HepG2 (cell line): ENCODE data around the gene CD93.

Experiments used
- CEBPB ChIP-seq: IDR thresholded peaks from 2 replicates; pipeline ENCODE4 v1.6.1; 2011; ENCODE audit warnings: low read depth, low read length, improper control_type of control experiment, borderline replicate concordance
- DPF2 ChIP-seq: sonication (generic); formaldehyde crosslinking; IDR thresholded peaks from 2 replicates; pipeline ENCODE4 v1.4.0; 2020; ENCODE audit warnings: mild to moderate bottlenecking, low read depth, missing genetic modification reagents, borderline replicate concordance
- GABPA ChIP-seq, 2 experiments: IDR thresholded peaks; 2 replicates each; pipeline ENCODE4 v1.6.1; 2011 to 2016; ENCODE audit warnings: low read depth in 2 of 2, low read length in 1 of 2, missing biosample characterization in 1 of 2, missing genetic modification characterization in 1 of 2
- POLR2A ChIP-seq, 2 experiments: IDR thresholded peaks; 2 replicates each; pipeline ENCODE4 v1.6.1; 2011; ENCODE audit warnings: low read depth in 2 of 2, low read length in 2 of 2, mild to moderate bottlenecking in 1 of 2, moderate library complexity in 1 of 2; ENCODE audit not compliant: insufficient read depth in 1 of 2
- RBFOX2 ChIP-seq: fragments of 200-400 bp; formaldehyde crosslinking; IDR thresholded peaks from 2 replicates; pipeline ENCODE4 v1.6.1; 2017; ENCODE audit warnings: low read depth, mild to moderate bottlenecking, low read length
- SIN3A ChIP-seq: IDR thresholded peaks from 2 replicates; pipeline ENCODE4 v1.6.1; 2011; ENCODE audit warnings: low read depth, mild to moderate bottlenecking, control low read depth, low read length, borderline replicate concordance
- SSRP1 ChIP-seq: IDR thresholded peaks from 2 replicates; pipeline ENCODE4 v1.6.1; 2016; ENCODE audit warnings: control low read depth
- ZKSCAN5 ChIP-seq: sonication (generic); formaldehyde crosslinking; IDR thresholded peaks from 2 replicates; pipeline ENCODE4 v1.5.1; 2020; ENCODE audit warnings: mild to moderate bottlenecking, missing genetic modification reagents
- ZNF747 ChIP-seq: sonication (generic); formaldehyde crosslinking; IDR thresholded peaks from 2 replicates; pipeline ENCODE4 v1.8.1; 2023; ENCODE audit warnings: missing genetic modification reagents, mild to moderate bottlenecking, borderline replicate concordance
- TF ChIP-seq, protein P1 (sequence below): sonication (generic); formaldehyde crosslinking; IDR thresholded peaks from 2 replicates; pipeline ENCODE4 v1.5.0; 2020; ENCODE audit warnings: mild to moderate bottlenecking, missing genetic modification reagents, moderate library complexity
- TF ChIP-seq, protein P2 (sequence below): sonication (generic); formaldehyde crosslinking; IDR thresholded peaks from 2 replicates; pipeline ENCODE4 v1.4.0; 2020; ENCODE audit warnings: missing genetic modification reagents
- TF ChIP-seq, protein P3 (sequence below): sonication (generic); formaldehyde crosslinking; IDR thresholded peaks from 2 replicates; pipeline ENCODE4 v1.9.0; 2021; ENCODE audit warnings: missing genetic modification reagents, borderline replicate concordance
- TF ChIP-seq, protein P4 (sequence below): IDR thresholded peaks from 2 replicates; pipeline ENCODE4 v1.6.1; 2016; ENCODE audit warnings: missing compliant biosample characterization, missing genetic modification reagents, borderline replicate concordance
- TF ChIP-seq, protein P5 (sequence below): sonication (generic); formaldehyde crosslinking; IDR thresholded peaks from 2 replicates; pipeline ENCODE4 v1.4.0; 2020; ENCODE audit warnings: mild to moderate bottlenecking, missing genetic modification reagents

DNA sequence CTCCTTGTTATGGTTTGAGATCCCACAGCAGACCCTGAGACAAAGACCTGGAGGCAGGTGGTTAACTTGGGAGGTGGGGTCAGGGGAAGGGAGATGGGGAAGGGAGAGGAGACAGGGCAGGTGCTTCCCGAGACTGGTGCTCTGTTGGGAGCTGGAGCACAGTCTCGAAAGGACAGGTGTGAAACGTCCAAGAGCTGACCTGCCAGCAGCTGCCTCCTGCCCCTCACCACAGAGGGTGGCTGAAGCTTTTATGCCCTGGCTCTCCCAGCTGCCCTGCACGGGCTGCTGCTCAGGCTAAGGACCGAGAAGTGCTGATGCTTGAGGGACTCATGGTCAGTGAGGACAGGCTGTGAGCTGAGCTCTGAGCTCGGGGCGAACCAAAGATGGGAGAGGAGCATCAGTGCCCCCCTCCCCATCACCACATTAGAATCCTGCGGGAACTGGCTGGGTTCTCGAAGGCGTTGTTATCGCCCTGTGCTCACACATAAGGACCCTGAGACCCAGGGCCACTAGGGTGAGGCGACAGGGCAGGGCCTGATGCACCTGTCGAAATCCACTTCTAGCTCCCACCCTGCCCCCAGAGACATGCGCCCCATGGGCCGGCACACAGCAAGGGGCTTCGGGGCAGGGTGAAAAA is 25.3 kb upstream of the CD93 start:
- TF ChIP-seq, protein P1, sequence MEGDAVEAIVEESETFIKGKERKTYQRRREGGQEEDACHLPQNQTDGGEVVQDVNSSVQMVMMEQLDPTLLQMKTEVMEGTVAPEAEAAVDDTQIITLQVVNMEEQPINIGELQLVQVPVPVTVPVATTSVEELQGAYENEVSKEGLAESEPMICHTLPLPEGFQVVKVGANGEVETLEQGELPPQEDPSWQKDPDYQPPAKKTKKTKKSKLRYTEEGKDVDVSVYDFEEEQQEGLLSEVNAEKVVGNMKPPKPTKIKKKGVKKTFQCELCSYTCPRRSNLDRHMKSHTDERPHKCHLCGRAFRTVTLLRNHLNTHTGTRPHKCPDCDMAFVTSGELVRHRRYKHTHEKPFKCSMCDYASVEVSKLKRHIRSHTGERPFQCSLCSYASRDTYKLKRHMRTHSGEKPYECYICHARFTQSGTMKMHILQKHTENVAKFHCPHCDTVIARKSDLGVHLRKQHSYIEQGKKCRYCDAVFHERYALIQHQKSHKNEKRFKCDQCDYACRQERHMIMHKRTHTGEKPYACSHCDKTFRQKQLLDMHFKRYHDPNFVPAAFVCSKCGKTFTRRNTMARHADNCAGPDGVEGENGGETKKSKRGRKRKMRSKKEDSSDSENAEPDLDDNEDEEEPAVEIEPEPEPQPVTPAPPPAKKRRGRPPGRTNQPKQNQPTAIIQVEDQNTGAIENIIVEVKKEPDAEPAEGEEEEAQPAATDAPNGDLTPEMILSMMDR = no peak
- no peak for TF ChIP-seq ZNF747
- TF ChIP-seq, protein P2, sequence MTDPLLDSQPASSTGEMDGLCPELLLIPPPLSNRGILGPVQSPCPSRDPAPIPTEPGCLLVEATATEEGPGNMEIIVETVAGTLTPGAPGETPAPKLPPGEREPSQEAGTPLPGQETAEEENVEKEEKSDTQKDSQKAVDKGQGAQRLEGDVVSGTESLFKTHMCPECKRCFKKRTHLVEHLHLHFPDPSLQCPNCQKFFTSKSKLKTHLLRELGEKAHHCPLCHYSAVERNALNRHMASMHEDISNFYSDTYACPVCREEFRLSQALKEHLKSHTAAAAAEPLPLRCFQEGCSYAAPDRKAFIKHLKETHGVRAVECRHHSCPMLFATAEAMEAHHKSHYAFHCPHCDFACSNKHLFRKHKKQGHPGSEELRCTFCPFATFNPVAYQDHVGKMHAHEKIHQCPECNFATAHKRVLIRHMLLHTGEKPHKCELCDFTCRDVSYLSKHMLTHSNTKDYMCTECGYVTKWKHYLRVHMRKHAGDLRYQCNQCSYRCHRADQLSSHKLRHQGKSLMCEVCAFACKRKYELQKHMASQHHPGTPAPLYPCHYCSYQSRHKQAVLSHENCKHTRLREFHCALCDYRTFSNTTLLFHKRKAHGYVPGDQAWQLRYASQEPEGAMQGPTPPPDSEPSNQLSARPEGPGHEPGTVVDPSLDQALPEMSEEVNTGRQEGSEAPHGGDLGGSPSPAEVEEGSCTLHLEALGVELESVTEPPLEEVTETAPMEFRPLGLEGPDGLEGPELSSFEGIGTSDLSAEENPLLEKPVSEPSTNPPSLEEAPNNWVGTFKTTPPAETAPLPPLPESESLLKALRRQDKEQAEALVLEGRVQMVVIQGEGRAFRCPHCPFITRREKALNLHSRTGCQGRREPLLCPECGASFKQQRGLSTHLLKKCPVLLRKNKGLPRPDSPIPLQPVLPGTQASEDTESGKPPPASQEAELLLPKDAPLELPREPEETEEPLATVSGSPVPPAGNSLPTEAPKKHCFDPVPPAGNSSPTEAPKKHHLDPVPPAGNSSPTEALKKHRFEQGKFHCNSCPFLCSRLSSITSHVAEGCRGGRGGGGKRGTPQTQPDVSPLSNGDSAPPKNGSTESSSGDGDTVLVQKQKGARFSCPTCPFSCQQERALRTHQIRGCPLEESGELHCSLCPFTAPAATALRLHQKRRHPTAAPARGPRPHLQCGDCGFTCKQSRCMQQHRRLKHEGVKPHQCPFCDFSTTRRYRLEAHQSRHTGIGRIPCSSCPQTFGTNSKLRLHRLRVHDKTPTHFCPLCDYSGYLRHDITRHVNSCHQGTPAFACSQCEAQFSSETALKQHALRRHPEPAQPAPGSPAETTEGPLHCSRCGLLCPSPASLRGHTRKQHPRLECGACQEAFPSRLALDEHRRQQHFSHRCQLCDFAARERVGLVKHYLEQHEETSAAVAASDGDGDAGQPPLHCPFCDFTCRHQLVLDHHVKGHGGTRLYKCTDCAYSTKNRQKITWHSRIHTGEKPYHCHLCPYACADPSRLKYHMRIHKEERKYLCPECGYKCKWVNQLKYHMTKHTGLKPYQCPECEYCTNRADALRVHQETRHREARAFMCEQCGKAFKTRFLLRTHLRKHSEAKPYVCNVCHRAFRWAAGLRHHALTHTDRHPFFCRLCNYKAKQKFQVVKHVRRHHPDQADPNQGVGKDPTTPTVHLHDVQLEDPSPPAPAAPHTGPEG = no peak
- TF ChIP-seq, protein P3, sequence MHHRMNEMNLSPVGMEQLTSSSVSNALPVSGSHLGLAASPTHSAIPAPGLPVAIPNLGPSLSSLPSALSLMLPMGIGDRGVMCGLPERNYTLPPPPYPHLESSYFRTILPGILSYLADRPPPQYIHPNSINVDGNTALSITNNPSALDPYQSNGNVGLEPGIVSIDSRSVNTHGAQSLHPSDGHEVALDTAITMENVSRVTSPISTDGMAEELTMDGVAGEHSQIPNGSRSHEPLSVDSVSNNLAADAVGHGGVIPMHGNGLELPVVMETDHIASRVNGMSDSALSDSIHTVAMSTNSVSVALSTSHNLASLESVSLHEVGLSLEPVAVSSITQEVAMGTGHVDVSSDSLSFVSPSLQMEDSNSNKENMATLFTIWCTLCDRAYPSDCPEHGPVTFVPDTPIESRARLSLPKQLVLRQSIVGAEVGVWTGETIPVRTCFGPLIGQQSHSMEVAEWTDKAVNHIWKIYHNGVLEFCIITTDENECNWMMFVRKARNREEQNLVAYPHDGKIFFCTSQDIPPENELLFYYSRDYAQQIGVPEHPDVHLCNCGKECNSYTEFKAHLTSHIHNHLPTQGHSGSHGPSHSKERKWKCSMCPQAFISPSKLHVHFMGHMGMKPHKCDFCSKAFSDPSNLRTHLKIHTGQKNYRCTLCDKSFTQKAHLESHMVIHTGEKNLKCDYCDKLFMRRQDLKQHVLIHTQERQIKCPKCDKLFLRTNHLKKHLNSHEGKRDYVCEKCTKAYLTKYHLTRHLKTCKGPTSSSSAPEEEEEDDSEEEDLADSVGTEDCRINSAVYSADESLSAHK (CRISPR knock-in tag) = no peak
- no peak for TF ChIP-seq CEBPB
- TF ChIP-seq, protein P4, sequence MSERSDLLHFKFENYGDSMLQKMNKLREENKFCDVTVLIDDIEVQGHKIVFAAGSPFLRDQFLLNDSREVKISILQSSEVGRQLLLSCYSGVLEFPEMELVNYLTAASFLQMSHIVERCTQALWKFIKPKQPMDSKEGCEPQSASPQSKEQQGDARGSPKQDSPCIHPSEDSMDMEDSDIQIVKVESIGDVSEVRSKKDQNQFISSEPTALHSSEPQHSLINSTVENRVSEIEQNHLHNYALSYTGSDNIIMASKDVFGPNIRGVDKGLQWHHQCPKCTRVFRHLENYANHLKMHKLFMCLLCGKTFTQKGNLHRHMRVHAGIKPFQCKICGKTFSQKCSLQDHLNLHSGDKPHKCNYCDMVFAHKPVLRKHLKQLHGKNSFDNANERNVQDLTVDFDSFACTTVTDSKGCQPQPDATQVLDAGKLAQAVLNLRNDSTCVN (CRISPR knock-in tag) = no peak
- TF ChIP-seq, protein P5, sequence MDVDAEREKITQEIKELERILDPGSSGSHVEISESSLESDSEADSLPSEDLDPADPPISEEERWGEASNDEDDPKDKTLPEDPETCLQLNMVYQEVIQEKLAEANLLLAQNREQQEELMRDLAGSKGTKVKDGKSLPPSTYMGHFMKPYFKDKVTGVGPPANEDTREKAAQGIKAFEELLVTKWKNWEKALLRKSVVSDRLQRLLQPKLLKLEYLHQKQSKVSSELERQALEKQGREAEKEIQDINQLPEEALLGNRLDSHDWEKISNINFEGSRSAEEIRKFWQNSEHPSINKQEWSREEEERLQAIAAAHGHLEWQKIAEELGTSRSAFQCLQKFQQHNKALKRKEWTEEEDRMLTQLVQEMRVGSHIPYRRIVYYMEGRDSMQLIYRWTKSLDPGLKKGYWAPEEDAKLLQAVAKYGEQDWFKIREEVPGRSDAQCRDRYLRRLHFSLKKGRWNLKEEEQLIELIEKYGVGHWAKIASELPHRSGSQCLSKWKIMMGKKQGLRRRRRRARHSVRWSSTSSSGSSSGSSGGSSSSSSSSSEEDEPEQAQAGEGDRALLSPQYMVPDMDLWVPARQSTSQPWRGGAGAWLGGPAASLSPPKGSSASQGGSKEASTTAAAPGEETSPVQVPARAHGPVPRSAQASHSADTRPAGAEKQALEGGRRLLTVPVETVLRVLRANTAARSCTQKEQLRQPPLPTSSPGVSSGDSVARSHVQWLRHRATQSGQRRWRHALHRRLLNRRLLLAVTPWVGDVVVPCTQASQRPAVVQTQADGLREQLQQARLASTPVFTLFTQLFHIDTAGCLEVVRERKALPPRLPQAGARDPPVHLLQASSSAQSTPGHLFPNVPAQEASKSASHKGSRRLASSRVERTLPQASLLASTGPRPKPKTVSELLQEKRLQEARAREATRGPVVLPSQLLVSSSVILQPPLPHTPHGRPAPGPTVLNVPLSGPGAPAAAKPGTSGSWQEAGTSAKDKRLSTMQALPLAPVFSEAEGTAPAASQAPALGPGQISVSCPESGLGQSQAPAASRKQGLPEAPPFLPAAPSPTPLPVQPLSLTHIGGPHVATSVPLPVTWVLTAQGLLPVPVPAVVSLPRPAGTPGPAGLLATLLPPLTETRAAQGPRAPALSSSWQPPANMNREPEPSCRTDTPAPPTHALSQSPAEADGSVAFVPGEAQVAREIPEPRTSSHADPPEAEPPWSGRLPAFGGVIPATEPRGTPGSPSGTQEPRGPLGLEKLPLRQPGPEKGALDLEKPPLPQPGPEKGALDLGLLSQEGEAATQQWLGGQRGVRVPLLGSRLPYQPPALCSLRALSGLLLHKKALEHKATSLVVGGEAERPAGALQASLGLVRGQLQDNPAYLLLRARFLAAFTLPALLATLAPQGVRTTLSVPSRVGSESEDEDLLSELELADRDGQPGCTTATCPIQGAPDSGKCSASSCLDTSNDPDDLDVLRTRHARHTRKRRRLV (CRISPR knock-in tag) = no peak
- no peak for TF ChIP-seq DPF2 (CRISPR knock-in tag)
- no peak for TF ChIP-seq GABPA (IDR thresholded peaks at IDR 0.05; ENCODE audit: low read depth, low read length)
- TF ChIP-seq GABPA (CRISPR knock-in tag; IDR thresholded peaks at IDR 0.05; ENCODE audit: low read depth) = no peak
- TF ChIP-seq POLR2A (IDR thresholded peaks at IDR 0.05; ENCODE audit: insufficient read depth in 1 of 2, low read depth in 2 of 2, low read length in 2 of 2) = no peak
- no peak for TF ChIP-seq SSRP1 (CRISPR knock-in tag)
- no peak for TF ChIP-seq ZKSCAN5 (CRISPR knock-in tag)
- no peak for TF ChIP-seq RBFOX2
- TF ChIP-seq SIN3A = no peak
